MG63 (cell line): ENCODE measurements around the gene WASF2. TPM values are rescaled to one million over a fixed set of nuclear protein-coding genes. Genes with fewer than 3 reads are reported as not detected.
A peak's percentile ranks its signal among the peaks of the same experiment; 100 is the strongest.

Experiments
- DNase-seq: peaks from one replicate; pipeline ENCODE4 v3.0.0-alpha.2; 2020
- H3K27me3 ChIP-seq: fragments of 250-450 bp; sonication (Bioruptor Pico); 2 replicates; pipeline ENCODE4 v1.5.1; 2020; ENCODE audit warnings: mild to moderate bottlenecking, moderate library complexity
- H3K36me3 ChIP-seq: fragments of 250-450 bp; sonication (Bioruptor Pico); 2 replicates; pipeline ENCODE4 v1.5.1; 2020; ENCODE audit warnings: mild to moderate bottlenecking, moderate library complexity
- H3K4me3 ChIP-seq: fragments of 250-450 bp; sonication (Bioruptor Pico); 2 replicates; pipeline ENCODE4 v1.5.1; 2020; ENCODE audit warnings: mild to moderate bottlenecking, moderate library complexity
- H3K9me3 ChIP-seq: fragments of 250-450 bp; sonication (Bioruptor Pico); 2 replicates; pipeline ENCODE4 v1.5.1; 2020; ENCODE audit warnings: mild to moderate bottlenecking, moderate library complexity
- total RNA-seq: library from RNA; depleted of rRNA; stranded (reverse); fragments of >200 nt; shearing (Covaris generic); gene quantifications from 2 replicates; pipeline ENCODE4 v1.2.3, GENCODE V29; 2014; ENCODE audit warnings: low replicate concordance

WASF2 gene
- total RNA-seq, 1 experiment from 2014 or later: 15.5 TPM

DNA sequence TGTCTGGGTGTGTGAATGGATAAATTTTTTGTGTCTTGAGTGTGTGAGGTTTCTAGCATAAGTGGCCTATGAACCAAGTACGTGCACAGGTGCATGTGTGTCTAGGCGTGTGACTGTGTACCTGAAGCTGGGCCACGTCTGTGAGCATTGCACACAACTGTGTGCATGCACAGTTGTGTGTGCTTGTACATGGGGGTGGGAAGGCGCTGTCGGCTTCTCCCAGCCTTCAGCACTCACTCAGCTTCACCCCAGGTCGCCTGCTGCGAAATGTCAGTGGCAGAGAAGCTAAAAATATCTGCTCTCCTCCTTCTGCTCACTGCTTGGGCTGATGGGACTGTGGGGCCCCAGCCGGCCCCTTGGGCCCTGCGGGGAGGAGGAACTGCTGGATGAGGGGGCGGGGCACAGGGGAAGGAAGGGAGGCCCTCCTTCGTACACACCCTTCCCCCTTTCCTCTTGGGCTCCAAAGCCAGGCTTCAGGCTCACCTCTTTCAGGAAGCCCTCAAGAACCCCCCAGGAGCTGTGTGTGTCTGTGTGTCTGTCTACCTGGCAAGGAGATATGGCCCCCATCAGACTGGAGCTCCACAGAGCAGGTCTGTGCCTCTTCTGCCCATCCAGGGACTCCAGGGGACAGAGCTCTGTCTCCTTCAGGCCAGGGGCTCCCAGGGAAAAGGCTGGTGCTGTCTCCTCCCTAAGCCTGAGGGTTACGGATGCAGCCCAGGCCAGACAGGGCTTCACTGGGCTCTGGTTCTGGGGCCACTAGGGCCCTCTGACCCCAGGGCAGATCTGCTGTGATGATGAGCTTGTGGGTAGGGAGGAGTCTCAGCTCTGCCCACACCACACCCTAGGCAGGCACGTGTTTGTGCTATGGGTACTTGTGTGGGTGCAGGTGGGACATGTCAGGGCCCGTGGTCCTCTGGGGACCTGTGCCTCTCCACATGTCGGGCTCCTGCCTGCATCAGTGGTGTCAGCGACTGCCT lies 35.6 kb upstream of the WASF2 start:
- no peak overlapping the region for H3K4me3 ChIP-seq
- H3K27me3 ChIP-seq: no peaks in the 10 kb centered on the region
- no peaks in the 10 kb centered on the region for H3K9me3 ChIP-seq
- H3K36me3 ChIP-seq: no peaks in the 10 kb centered on the region
- DNase-seq: no peak

DNA sequence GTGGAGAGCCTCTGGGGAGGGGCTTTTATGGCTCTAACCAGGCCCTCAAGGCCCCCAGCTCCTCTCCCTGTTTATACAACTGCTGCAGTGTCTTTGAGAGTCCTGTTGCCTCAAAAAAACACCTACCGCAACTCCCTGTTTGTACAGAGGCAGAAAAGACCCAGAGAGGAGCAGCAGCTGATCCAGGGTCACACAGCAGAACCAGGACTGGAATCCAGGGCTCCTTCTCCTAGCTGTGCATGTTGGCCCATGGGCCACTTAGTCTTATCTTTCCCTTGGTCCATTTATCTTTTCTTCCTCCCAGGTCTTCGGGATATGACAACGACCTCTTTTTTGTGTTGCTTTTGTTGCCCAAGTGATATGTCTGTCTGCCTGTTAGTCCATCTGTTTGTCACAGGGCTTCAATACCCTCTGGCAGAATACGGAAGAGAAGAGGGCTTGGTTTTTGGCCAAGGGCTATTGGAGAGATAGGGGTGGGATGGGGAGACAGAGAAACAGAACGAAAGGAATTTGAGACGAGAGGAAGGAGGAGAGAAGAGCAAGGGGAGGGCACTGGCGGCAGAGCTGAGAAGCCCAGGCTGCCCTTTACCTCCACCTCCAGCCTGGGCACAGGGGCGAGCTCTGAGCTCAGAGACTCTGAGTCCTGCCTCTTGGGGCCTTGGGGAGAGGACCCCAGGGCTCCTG lies 33.5 kb upstream of the WASF2 start:
- no peak overlapping the region for H3K4me3 ChIP-seq
- no peak for DNase-seq

DNA sequence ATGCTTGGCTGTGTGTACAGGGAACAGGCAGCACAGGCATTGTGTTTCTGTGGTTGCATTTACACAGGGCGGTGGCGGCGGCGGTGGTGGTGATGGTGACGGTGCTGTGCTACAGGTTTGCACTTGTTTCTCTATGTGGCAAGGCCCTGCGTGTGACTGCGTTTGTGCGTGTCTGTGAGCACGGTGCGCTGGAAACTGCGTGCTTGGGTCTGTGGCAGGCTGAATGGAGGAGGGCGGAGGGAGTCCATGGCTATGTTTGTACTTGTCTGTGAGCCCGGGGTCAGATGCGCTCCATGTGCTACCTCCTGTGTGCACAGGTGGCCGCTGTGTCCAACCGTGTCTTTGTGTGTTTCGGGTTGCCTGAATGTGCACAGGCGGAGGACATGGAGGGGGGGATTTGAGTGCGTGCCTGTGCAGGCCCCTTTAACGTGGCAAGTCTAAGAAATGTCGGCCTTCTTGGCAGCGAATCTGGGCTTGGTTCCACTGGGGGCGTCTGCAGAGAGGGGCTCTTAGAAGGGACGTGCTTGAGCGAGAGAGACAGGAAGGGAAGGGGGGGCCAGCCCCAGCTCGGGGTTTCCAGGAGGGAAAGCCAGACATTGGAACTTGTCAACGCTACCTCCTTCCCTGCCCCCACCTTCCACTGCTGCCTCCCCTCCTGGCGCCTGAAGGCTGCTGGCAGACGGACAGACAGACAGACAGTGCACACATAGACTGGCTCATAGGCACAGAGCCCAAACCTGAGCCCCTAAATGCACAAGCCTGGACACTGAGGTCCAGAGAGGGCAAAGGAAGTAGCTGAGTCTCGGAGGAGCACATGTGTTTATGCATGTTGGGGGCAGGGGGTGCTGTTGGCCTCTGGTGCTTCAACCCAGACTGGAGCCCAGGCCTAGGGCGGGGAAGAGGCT lies 32.7 kb upstream of the WASF2 start:
- no peaks in the 10 kb centered on the region for H3K27me3 ChIP-seq
- no peaks in the 10 kb centered on the region for H3K36me3 ChIP-seq
- H3K9me3 ChIP-seq: no peaks in the 10 kb centered on the region
- no peak for DNase-seq
- H3K4me3 ChIP-seq: no peak overlapping the region

More for the DNA sequence above, 33.5 kb upstream of the WASF2 start:
- no peaks in the 10 kb centered on the region for H3K9me3 ChIP-seq
- H3K27me3 ChIP-seq: no peaks in the 10 kb centered on the region
- H3K36me3 ChIP-seq: no peaks in the 10 kb centered on the region

DNA sequence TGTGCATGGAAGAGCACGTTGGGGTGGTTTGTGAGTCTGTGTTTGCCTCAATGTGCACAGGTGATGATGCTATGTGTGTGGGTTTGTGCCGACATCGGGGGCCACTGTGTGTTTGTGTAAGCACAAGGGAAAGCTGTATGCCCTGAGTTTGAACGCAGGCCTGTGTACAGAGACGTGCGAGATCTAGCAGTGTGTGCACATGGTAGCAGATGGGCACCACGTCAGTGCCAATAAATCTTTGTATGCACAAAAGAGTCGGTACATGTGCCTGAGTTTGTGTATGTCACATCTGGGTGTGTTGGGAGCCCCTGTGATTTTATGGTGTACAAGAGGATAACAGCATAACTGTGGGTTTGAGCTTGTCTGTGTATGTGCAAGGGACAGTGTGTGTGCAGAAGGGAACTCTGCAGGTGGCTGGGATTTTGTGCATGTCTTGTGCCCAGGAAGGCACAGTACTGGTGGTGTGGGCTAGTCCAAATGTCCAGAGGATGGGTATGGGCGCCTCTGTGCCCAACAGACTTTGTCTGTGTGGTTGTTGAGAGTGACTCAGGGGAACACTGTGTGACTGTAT lies 32.0 kb upstream of the WASF2 start:
- no peak overlapping the region for H3K4me3 ChIP-seq
- DNase-seq: no peak
- no peaks in the 10 kb centered on the region for H3K9me3 ChIP-seq
- H3K36me3 ChIP-seq: no peaks in the 10 kb centered on the region
- no peaks in the 10 kb centered on the region for H3K27me3 ChIP-seq

DNA sequence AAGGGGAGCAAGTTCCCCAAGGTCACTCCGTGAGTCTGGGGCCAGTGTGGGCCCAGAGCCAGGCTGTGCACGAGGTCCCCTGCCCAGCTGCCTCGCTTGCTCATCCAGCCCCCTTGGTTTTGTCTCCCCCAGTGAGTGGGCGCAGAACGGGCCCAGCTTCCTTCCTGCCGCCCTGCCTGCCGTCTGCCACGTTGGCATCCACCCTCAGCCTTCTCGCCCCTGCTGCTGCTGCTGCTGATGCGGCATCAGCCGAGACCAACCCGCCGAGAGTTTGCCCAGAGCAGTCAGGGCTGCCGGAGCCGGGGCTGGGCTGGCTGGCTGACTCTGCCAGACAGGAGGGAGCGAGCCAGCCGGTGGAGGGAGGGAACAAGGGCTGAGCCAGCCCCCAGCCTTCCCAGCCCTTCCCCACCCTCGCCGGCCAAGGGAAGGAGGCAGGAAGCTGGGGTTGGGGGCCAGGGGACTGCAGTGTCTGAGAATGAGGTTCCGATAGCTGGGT lies 31.4 kb upstream of the WASF2 start:
- peak; percentile 27 for DNase-seq
- H3K36me3 ChIP-seq: no peaks in the 10 kb centered on the region
- no peaks in the 10 kb centered on the region for H3K27me3 ChIP-seq
- no peaks in the 10 kb centered on the region for H3K9me3 ChIP-seq
- no peak overlapping the region for H3K4me3 ChIP-seq

DNA sequence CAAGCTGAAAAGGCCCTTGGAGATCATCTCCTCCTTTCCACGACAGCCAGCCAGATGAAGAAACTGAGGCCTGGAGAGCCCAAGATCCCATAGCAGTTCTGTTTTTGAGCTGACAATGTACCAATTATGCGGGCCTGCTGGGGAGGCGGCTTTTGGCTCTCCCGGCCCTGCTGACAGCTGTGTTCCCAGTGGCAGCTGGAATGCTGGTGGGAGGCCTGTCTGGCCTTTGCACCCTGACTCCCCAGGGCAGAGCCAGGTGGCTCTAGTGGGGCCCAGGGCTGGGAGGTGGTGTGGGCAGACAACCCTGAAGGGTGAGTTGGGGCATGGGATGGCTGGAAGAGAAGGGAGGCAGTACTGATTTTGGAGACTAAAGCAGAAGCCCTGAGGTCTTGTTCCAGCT lies 30.7 kb upstream of the WASF2 start:
- DNase-seq: no peak
- Histone ChIP-seq H3K4me3 (no peak overlapping the region), H3K27me3 (no peaks in the 10 kb centered on the region), H3K36me3 (no peaks in the 10 kb centered on the region), H3K9me3 (no peaks in the 10 kb centered on the region)

DNA sequence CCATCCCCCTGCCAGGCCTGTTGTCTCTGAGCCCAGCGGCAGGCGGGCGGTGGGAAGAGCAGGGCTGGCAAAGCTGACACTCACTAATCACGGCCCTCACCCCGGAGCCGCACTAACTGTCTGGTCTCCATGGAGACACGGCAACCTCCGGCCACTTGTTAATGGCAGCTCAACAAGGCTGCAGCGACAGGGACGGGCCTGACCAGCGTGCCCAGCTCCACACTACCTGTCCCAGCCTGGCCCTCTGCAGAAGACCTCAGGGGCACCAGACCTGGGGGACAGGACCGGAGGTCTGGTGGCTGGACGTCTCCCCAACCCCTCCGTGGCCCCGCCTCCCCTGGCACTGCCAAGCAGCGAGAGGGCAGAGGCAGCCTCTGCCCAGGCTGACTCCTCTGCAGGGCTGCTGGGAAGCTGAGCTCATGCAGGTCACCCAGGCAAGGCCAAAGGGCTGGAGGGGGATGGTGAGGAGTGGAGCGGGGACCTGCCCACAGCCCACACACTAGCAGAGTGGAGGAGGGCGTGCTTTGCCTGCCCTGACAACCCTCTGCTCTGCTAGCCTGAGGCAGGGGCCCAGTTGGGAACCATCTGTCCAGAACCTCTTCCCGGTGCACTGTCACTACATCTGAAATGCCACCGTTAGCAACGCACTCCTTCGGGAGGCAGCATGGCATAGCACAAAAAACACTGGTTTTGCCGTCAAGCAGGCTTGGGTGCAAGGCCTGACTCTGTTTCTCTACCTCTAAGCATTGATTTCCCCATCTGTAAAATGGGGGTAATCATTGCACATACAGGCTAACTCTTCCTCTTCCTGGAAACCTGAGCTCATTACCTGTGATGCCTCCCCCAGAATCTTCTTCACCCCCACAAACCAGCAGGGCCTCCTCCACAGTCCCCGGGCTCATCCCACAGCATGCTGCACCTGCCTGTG lies 29.6 kb upstream of the WASF2 start:
- Histone ChIP-seq H3K4me3 (no peak overlapping the region), H3K9me3 (no peaks in the 10 kb centered on the region)
- DNase-seq: peak; percentile 59

DNA sequence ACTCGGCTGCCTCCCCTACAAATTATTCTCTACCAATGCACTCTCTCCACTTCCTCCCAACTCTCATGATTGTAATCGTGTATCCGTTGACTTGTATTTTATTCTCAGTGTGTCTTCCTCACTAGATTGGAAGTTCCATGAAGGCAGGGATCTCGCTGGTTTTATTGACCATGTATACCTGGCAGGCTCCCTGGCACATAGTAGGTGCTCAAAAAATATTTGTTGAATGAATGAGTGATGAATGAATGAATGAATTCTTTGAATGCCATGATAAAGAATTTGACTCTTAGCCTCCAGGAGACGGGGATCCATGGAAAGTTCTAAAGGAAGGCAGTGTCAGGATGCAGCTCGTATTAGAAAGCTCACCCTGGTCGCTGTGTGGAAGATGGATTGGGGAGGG lies 28.8 kb upstream of the WASF2 start:
- H3K27me3 ChIP-seq: no peaks in the 10 kb centered on the region
- no peaks in the 10 kb centered on the region for H3K9me3 ChIP-seq
- no peak overlapping the region for H3K4me3 ChIP-seq
- DNase-seq: no peak
- no peaks in the 10 kb centered on the region for H3K36me3 ChIP-seq

More for the DNA sequence above, 29.6 kb upstream of the WASF2 start:
- Histone ChIP-seq H3K27me3 (no peaks in the 10 kb centered on the region), H3K36me3 (no peaks in the 10 kb centered on the region)

DNA sequence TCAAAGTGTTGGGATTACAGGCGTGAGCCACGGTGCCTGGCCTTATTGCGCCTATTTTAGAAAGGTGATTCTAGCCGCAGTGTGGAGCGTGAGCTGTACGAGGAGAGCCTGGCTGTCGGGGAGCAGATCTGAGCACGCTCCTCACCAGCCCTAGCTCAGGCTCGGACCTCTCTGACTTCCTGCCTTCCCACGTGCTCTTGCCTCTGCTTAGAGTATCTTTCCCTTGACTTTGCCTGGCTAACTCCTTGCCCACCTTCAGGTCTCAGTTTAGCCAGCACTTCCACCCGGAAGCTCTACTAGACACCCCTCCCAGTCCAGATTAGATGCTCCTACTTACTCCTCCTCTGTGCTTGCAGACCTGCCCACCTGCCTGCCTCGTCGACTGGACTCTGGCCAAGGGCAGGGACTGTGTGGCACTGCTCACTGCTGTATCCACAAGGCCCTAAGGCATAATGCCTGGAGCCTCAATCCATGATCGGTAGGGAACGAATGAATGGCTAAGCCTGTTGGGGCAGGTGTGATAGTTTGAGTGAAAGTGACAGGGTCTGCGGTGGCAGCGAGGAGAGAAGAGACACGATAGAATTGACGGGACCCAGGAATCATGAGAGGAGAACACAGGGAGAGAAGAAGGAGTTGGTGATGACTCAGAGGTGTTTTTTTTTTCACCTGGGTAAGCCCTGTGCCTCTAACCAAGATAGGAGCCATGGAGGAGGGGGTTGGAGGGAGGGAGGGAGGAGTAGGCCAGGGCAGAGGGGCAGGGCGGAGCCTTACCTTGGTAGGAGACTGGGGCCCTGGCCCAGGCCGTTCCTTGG lies 28.1 kb upstream of the WASF2 start:
- no peak for DNase-seq
- H3K36me3 ChIP-seq: no peaks in the 10 kb centered on the region
- H3K4me3 ChIP-seq: no peak overlapping the region
- no peaks in the 10 kb centered on the region for H3K27me3 ChIP-seq
- no peaks in the 10 kb centered on the region for H3K9me3 ChIP-seq

DNA sequence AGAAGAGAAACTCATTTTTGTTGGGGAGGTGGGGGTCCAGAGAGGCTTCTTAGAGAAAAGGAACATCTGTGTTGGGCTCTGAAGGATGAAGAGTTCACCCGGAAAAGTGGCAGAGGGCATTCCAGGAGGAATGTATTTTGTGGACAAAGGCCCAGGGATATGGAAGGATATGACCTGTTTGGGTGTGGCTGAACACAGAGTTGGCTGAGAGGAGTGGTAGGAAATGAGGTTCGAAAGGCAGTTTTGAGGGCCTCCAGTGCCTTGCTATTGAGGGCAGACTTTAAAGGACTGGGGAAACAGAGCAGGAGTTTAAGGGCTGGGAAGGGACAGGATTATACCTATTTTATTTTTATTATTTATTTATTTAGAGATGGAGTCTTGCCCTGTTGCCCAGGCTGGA lies 27.3 kb upstream of the WASF2 start:
- no peaks in the 10 kb centered on the region for H3K36me3 ChIP-seq
- DNase-seq: no peak
- H3K9me3 ChIP-seq: no peaks in the 10 kb centered on the region
- no peaks in the 10 kb centered on the region for H3K27me3 ChIP-seq
- no peak overlapping the region for H3K4me3 ChIP-seq

DNA sequence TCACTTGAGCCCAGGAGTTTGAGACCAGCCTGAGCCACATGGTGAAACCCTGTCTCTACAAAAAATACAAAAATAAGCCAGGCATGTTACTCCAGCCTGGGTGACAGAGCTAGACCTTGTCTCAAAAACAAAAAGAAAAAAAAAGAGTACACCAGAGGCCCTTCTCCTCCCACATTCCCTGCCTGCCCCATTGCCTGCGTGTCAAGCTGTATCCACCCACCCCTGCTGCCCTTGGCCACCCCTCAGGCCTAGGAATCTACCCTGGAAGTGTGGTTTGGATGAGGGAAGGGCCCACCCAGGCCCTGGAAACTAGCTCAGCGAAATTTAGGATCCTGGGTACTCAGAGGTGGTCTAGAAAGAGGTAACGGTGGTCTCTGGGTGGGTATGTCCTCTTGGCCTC lies 25.7 kb upstream of the WASF2 start:
- no peak for DNase-seq
- Histone ChIP-seq H3K36me3 (no peaks in the 10 kb centered on the region), H3K9me3 (no peaks in the 10 kb centered on the region), H3K27me3 (no peaks in the 10 kb centered on the region), H3K4me3 (no peak overlapping the region)

DNA sequence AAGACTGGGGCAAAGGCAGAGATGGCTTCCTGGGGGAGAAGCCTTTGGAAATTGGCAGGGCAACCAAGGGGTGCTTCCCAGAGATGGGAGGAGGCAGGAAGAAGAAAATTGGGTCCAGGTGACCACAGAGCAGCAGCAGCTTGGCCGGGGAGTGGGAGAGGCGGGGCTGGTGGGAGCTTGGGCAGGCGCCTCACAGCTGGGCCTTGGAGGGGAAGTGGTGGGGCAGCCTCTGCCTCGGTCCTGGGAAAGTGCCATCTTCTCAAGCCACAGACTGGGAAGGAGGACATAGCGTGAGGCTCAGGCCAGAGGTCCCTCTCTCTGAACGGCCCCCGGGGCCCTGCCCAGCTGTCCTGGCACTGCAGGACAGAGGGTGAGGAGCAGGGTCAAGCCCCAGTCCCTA lies 24.0 kb upstream of the WASF2 start:
- Histone ChIP-seq H3K9me3 (no peaks in the 10 kb centered on the region), H3K36me3 (no peaks in the 10 kb centered on the region), H3K4me3 (no peak overlapping the region), H3K27me3 (no peaks in the 10 kb centered on the region)
- no peak for DNase-seq

DNA sequence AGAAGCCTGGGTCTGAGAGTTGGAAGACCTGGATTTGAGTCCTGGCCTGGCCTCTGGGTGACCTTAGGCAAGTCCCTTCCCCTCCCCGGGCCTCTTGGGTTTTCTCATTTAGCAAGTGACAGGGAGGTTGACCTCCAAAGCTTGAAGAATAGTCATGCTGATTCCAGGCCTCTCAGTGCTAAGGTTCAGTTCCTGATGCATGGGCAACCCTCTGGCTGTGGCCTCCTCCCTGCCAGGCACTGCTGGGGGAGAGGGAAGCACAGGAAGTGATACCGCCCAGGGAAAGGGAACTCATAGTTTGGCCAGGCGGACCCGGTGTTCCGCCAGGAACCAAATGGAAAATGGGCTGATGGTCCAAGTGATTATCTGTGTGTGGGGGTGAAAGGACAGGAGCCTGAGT lies 23.6 kb upstream of the WASF2 start:
- Histone ChIP-seq H3K4me3 (no peak overlapping the region), H3K9me3 (no peaks in the 10 kb centered on the region), H3K27me3 (no peaks in the 10 kb centered on the region), H3K36me3 (no peaks in the 10 kb centered on the region)
- DNase-seq: no peak

DNA sequence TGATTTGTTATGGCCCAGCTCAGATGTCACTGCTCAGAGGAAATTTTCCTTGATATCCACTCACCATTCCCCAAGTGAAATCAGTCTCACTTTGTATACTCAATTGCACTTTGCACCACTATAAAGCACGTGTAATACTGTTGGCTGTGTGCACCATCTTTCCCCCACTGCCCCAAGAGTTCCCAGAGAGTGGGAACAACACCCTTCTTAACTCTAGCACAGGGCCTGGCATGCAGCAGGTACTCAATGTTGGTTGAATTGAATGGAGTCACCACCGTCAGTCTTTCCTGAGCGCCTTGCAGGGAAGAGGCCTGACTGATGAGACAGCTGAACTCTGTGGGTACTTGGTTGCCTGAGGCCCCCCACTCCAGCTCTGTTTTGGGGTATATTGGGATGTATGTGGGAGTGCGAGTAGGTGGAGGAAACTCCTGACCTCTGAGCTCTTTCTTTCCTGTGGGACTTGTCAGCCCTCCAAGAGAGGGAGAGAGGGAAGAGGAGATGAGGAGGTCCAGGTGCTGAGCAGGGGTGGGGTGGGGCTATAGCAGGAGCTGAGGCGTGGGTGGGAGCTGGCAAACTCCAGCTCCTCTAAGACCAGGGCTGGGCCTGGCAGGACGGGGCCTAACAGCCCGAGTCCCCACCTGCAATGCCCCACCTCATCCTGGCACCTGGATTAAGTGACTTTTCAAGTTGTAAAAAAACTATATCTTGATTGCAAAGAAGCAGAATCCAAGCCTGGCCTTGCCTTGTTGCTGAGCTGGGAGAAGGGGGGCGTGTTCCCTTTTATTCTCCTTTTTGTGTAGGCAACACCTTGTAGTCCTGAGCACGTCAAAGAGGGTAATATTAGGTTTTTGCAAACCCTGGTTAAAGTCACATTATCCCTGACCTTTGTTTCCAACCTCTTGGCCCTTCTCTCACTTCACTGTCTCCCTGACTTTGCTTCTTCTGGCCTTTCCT lies 19.4 kb upstream of the WASF2 start:
- Histone ChIP-seq H3K36me3 (no peaks in the 10 kb centered on the region), H3K4me3 (no peak overlapping the region), H3K27me3 (no peaks in the 10 kb centered on the region), H3K9me3 (no peaks in the 10 kb centered on the region)
- DNase-seq: no peak
